Uterus (tissue), 4 donors: ENCODE data around the gene COX6A2. TPM values are rescaled to one million over a fixed set of nuclear protein-coding genes. Genes with fewer than 3 reads are reported as not detected.
A peak's percentile ranks its signal among the peaks of the same experiment; 100 is the strongest.

ENCODE experiments used
- DNase-seq, 2 donors: peaks; one replicate each; pipeline ENCODE4 v3.0.0-alpha.2; 2019 to 2020
- H3K27ac ChIP-seq, 2 donors: fragments of 200-600 bp; sonication (generic); 1 replicate in 1 of 2; 2 replicates in 1 of 2; pipeline ENCODE4 v1.5.1; 2016 to 2018
- H3K27me3 ChIP-seq, 2 donors: fragments of 200-600 bp; sonication (generic); one replicate each; pipeline ENCODE4 v1.5.1; 2018 to 2019; ENCODE audit warnings: control low read depth in 1 of 2
- H3K36me3 ChIP-seq, 2 donors: fragments of 200-600 bp; sonication (generic); one replicate each; pipeline ENCODE4 v1.5.1; 2019; ENCODE audit warnings: control low read depth in 1 of 2
- H3K4me1 ChIP-seq, 2 donors: fragments of 200-600 bp; sonication (generic); one replicate each; pipeline ENCODE4 v1.5.1; 2018 to 2019; ENCODE audit warnings: control low read depth in 1 of 2
- H3K4me3 ChIP-seq, 2 donors: fragments of 200-600 bp; sonication (generic); 1 replicate in 1 of 2; 2 replicates in 1 of 2; pipeline ENCODE4 v1.5.1; 2018 to 2019; ENCODE audit warnings: mild to moderate bottlenecking in 1 of 2
- H3K9me3 ChIP-seq, 2 donors: fragments of 200-600 bp; sonication (generic); one replicate each; pipeline ENCODE4 v1.5.1; 2019; ENCODE audit warnings: control low read depth in 1 of 2
- CTCF ChIP-seq, 4 experiments: fragments of 200-600 bp in 2 of 4; fragments of 450-650 bp in 2 of 4; sonication (generic) in 2 of 4; IDR thresholded peaks; one replicate each; pipeline ENCODE4 v1.5.1; 2016 to 2019; ENCODE audit warnings: antibody characterized with exemption in 4 of 4, mild to moderate bottlenecking in 2 of 4, moderate library complexity in 1 of 4
- POLR2A ChIP-seq, 2 donors: fragments of 450-650 bp; IDR thresholded peaks; one replicate each; pipeline ENCODE4 v1.6.1; 2016; ENCODE audit warnings: antibody characterized with exemption in 2 of 2, mild to moderate bottlenecking in 1 of 2, moderate library complexity in 1 of 2
- intact Hi-C: fragments of 100-400 bp; cut with DNase I; formaldehyde crosslinking; loops from one replicate; pipeline ENCODE4 v1.15.1; 2023; ENCODE audit warnings: low total_unique reads
- total RNA-seq, 4 donors: library from RNA; depleted of rRNA in 3 of 4; stranded (reverse); fragments of >200 nt in 3 of 4; gene quantifications; one replicate each; pipeline versions ENCODE4 v1.1.0 to v1.2.4, GENCODE V29; 2014 to 2023
- donor health status: DM: yes; HTN: yes; CAD: no.

The COX6A2 gene
- total RNA-seq, 4 donors from 2014 or later = not detected

GRCh38 chr16:31461921-31462804, 34.0 kb upstream of the COX6A2 start:
- no peaks in the 10 kb centered on the region for H3K27me3 ChIP-seq
- no peaks in the 10 kb centered on the region for H3K9me3 ChIP-seq
- no peaks in the 10 kb centered on the region for H3K36me3 ChIP-seq
- peak in 1 of 2 donors; percentile 18 for DNase-seq
- no peak overlapping the region for H3K4me3 ChIP-seq
- H3K4me1 ChIP-seq = peaks cover 0 to 8% of the 10 kb centered on the region in 2 donors
- intact Hi-C loops = no loop called here
- TF ChIP-seq POLR2A (IDR thresholded peaks at IDR 0.05) = no peak
- TF ChIP-seq CTCF (IDR thresholded peaks at IDR 0.05) = no peak
- H3K27ac ChIP-seq = no peak overlapping the region

- Histone ChIP-seq H3K27ac (no peak overlapping the region), H3K36me3 (no peaks in the 10 kb centered on the region), H3K4me1 (peaks cover 0 to 16% of the 10 kb centered on the region in 2 donors), H3K27me3 (no peaks in the 10 kb centered on the region), H3K9me3 (no peaks in the 10 kb centered on the region), H3K4me3 (no peak overlapping the region)
- DNase-seq = no peak
- no peak for TF ChIP-seq CTCF (IDR thresholded peaks at IDR 0.05)
- no peak for TF ChIP-seq POLR2A (IDR thresholded peaks at IDR 0.05)
- intact Hi-C loops = no loop called here
These were observed 33.2 kb upstream of the COX6A2 start for GRCh38 chr16:31461201-31461920.

DNA sequence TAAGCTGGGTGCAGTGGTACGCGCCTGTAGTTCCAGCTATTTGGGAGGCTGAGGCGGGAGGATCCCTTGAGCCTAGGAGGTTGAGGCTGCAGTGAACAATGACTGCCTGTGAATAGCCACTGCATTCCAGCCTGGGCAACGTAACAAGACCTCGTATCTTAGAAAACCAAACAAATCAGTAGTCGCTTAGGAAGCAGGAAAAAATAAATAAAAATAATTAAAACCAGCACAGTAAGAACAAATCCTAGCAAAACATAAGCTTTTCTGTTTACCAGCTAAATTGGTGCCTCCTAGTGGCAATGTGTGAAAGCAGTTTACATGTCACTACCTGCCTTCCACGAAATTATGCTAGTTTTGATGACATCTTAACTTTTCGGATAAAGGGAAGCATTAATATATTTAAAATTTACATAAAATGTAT, 32.4 kb upstream of the COX6A2 start:
- Histone ChIP-seq H3K4me1 (peaks cover 0 to 17% of the 10 kb centered on the region in 2 donors), H3K4me3 (peak overlapping the region in 1 of 2 donors; percentile 38), H3K27ac (peak overlapping the region; percentile 98 to 100), H3K36me3 (no peaks in the 10 kb centered on the region), H3K9me3 (no peaks in the 10 kb centered on the region), H3K27me3 (no peaks in the 10 kb centered on the region)
- intact Hi-C loops = no loop called here
- no peak for DNase-seq
- TF ChIP-seq CTCF (IDR thresholded peaks at IDR 0.05) = peak in 3 of 4 experiments; percentile 28 to 50 (median 48)
- no peak for TF ChIP-seq POLR2A (IDR thresholded peaks at IDR 0.05)

DNA sequence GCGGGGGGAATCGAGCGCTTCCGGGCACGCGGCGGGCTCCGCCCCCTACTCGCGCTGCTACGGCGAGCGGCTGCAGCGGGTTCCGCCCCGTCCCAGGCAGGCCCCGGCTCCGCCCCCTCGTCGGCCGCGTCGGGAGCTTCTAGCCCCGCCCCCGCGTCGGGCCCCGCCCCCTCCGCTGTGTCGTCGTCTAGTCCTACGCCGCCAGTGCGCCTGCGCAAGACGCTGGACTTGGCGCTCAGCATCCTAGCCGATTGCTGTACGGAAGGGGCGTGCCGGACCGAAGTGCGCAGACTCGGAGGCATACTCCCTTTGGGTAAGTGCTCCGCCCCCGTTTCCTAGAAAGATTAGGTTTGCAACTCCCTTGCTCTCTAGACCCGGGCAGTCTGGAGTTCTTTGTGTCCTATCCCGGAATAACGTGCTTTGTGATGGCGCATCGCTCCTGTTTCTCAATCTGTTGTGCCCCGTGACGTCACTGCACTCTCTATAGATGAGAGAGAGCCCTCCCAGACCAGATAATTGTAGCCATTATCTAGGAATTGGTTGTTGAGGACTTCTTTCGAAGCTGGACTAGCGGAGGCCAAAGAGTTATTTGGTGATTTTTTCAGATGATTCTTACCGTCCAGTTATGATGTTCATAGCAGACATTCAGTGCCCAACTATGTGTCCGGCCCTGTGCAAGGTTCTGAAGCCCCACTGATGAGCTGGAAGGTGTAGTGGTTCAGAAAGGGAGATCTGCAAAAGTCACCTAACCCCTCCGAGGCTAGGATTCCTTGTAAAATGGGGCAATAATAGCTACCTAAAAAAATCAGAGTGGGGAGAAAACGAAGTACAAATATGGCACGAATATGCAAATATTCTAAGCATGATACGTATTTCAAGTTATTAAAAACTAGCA, 31.8 kb upstream of the COX6A2 start:
- Histone ChIP-seq H3K27ac (peak overlapping the region; percentile 98 to 100), H3K4me3 (peak overlapping the region; percentile 85 to 97), H3K36me3 (no peaks in the 10 kb centered on the region), H3K9me3 (no peaks in the 10 kb centered on the region), H3K27me3 (no peaks in the 10 kb centered on the region), H3K4me1 (peaks cover 0 to 17% of the 10 kb centered on the region in 2 donors)
- TF ChIP-seq CTCF (IDR thresholded peaks at IDR 0.05) (peak in 1 of 4 experiments; percentile 18), POLR2A (IDR thresholded peaks at IDR 0.05) (peak in 1 of 2 donors; percentile 62)
- DNase-seq = peak; percentile 100
- intact Hi-C loops = no loop called here
